ENCODE results near the gene RPL35.

Gene RPL35

GRCh38 chr9:124878021-124878420 lies 16.3 kb upstream of the RPL35 start:
- Histone ChIP-seq H3K9ac (ENCODE audit: low read depth in 1 of 2, low read length in 2 of 2) (no peak overlapping the region), H3K9me3 (ENCODE audit: control insufficient read depth in 1 of 2, low read length in 2 of 2) (no peaks in the 10 kb centered on the region), H3K36me3 (ENCODE audit: control insufficient read depth in 1 of 2, insufficient read depth in 2 of 2, low read length in 2 of 2) (peaks cover 58 to 97% of the 10 kb centered on the region in 2 donors), H3K4me3 (ENCODE audit: low read depth in 1 of 2, low read length in 2 of 2) (no peak overlapping the region), H3K27me3 (ENCODE audit: control insufficient read depth in 1 of 2, insufficient read depth in 2 of 2, low read length in 2 of 2) (no peaks in the 10 kb centered on the region), H3K27ac (ENCODE audit: low read depth, low read length) (no peak overlapping the region), H3K4me1 (ENCODE audit: control insufficient read depth in 1 of 2, insufficient read depth in 2 of 2, low read length in 2 of 2) (peaks cover 7 to 8% of the 10 kb centered on the region in 2 donors)

DNA sequence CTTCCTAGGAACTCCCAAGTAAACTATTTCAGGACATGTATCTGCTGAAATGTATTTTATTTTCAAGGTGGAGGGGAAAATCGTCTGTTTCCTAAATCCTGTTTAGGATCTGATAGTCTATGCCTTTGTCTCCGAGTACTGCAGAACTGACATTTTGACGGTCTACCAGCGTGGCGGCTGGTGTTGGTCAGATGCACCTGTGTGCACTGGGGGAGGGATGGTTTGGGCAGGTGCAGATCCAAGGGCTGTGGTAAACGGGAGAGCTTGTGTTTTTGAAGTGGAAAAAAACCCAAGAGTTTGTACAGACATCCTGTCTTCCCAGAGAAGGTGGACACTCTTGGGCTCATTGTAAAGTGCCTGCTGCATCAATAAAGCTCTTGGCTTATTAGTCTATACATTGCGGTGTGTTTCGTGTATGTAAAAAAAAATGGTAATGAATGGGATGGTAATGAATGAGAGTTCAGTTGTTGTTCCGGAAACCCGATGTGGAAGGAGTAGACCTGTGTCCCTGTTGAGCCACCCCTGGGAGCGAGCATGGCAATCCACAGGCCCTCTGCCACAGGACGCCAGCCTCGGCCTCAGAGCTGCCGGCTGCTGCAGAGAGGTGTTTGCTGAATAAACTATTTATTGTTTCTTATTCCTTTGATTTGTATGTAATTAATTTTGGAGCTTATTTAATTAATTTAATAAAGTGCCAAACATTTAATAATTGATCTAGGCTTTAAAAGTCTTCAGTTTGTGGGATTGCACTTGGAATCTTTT lies 15.4 kb upstream of the RPL35 start:
- H3K4me3 ChIP-seq (ENCODE audit: low read depth in 1 of 2, low read length in 2 of 2), result no peak overlapping the region
- H3K27me3 ChIP-seq (ENCODE audit: control insufficient read depth in 1 of 2, insufficient read depth in 2 of 2, low read length in 2 of 2), result no peaks in the 10 kb centered on the region
- no peaks in the 10 kb centered on the region for H3K9me3 ChIP-seq (ENCODE audit: control insufficient read depth in 1 of 2, low read length in 2 of 2)
- H3K4me1 ChIP-seq (ENCODE audit: control insufficient read depth in 1 of 2, insufficient read depth in 2 of 2, low read length in 2 of 2), result peaks cover 9 to 14% of the 10 kb centered on the region in 2 donors
- H3K9ac ChIP-seq (ENCODE audit: low read depth in 1 of 2, low read length in 2 of 2), result no peak overlapping the region
- peaks cover 57 to 92% of the 10 kb centered on the region in 2 donors for H3K36me3 ChIP-seq (ENCODE audit: control insufficient read depth in 1 of 2, insufficient read depth in 2 of 2, low read length in 2 of 2)
- no peak overlapping the region for H3K27ac ChIP-seq (ENCODE audit: low read depth, low read length)

GRCh38 chr9:124875501-124875900 lies 13.7 kb upstream of the RPL35 start:
- no peaks in the 10 kb centered on the region for H3K9me3 ChIP-seq (ENCODE audit: control insufficient read depth in 1 of 2, low read length in 2 of 2)
- H3K27me3 ChIP-seq (ENCODE audit: control insufficient read depth in 1 of 2, insufficient read depth in 2 of 2, low read length in 2 of 2), result no peaks in the 10 kb centered on the region
- H3K4me1 ChIP-seq (ENCODE audit: control insufficient read depth in 1 of 2, insufficient read depth in 2 of 2, low read length in 2 of 2), result peaks cover 24 to 31% of the 10 kb centered on the region in 2 donors
- H3K27ac ChIP-seq (ENCODE audit: low read depth, low read length), result no peak overlapping the region
- H3K4me3 ChIP-seq (ENCODE audit: low read depth in 1 of 2, low read length in 2 of 2), result no peak overlapping the region
- H3K36me3 ChIP-seq (ENCODE audit: control insufficient read depth in 1 of 2, insufficient read depth in 2 of 2, low read length in 2 of 2), result peaks cover 46 to 75% of the 10 kb centered on the region in 2 donors
- no peak overlapping the region for H3K9ac ChIP-seq (ENCODE audit: low read depth in 1 of 2, low read length in 2 of 2)

- no peaks in the 10 kb centered on the region for H3K9me3 ChIP-seq (ENCODE audit: control insufficient read depth in 1 of 2, low read length in 2 of 2)
- no peak overlapping the region for H3K4me3 ChIP-seq (ENCODE audit: low read depth in 1 of 2, low read length in 2 of 2)
- H3K36me3 ChIP-seq (ENCODE audit: control insufficient read depth in 1 of 2, insufficient read depth in 2 of 2, low read length in 2 of 2), result peaks cover 39 to 57% of the 10 kb centered on the region in 2 donors
- peaks cover 32 to 33% of the 10 kb centered on the region in 2 donors for H3K4me1 ChIP-seq (ENCODE audit: control insufficient read depth in 1 of 2, insufficient read depth in 2 of 2, low read length in 2 of 2)
- no peak overlapping the region for H3K9ac ChIP-seq (ENCODE audit: low read depth in 1 of 2, low read length in 2 of 2)
- no peak overlapping the region for H3K27ac ChIP-seq (ENCODE audit: low read depth, low read length)
- H3K27me3 ChIP-seq (ENCODE audit: control insufficient read depth in 1 of 2, insufficient read depth in 2 of 2, low read length in 2 of 2), result no peaks in the 10 kb centered on the region
These were observed 11.9 kb upstream of the RPL35 start for GRCh38 chr9:124873664-124874063.

GRCh38 chr9:124871156-124871561 lies 9.4 kb upstream of the RPL35 start:
- no peak overlapping the region for H3K27ac ChIP-seq (ENCODE audit: low read depth, low read length)
- H3K4me3 ChIP-seq (ENCODE audit: low read depth in 1 of 2, low read length in 2 of 2), result peak overlapping the region; percentile 80 to 96

DNA sequence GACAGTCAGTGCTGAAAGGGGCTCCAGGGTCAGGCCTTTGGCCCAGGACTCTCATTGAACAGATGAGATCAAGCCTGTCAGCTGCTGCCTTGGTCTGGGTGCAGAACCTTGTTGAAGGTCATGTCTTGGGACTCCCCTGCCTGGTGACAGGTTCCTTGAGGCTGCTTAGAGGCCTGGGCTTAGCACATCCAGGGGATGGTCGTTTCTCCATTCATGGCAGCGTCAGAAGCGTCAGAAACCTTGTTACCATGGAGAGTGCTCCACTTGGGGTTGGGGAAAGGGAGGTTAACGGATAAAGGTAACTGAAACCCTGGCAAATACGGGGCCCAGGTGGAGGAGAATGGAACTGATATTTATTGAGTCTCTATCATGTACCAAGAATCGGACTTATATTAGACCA lies 9.0 kb upstream of the RPL35 start:
- Histone ChIP-seq H3K9ac (ENCODE audit: low read depth in 1 of 2, low read length in 2 of 2) (peak overlapping the region; percentile 68 to 95), H3K4me3 (ENCODE audit: low read depth in 1 of 2, low read length in 2 of 2) (peak overlapping the region; percentile 80 to 96), H3K36me3 (ENCODE audit: control insufficient read depth in 1 of 2, insufficient read depth in 2 of 2, low read length in 2 of 2) (peaks cover 21 to 29% of the 10 kb centered on the region in 2 donors), H3K27me3 (ENCODE audit: control insufficient read depth in 1 of 2, insufficient read depth in 2 of 2, low read length in 2 of 2) (no peaks in the 10 kb centered on the region), H3K4me1 (ENCODE audit: control insufficient read depth in 1 of 2, insufficient read depth in 2 of 2, low read length in 2 of 2) (peaks cover 33 to 42% of the 10 kb centered on the region in 2 donors), H3K9me3 (ENCODE audit: control insufficient read depth in 1 of 2, low read length in 2 of 2) (no peaks in the 10 kb centered on the region), H3K27ac (ENCODE audit: low read depth, low read length) (peak overlapping the region; percentile 15)

More at GRCh38 chr9:124871156-124871561, 9.4 kb upstream of the RPL35 start:
- Histone ChIP-seq H3K27me3 (ENCODE audit: control insufficient read depth in 1 of 2, insufficient read depth in 2 of 2, low read length in 2 of 2) (no peaks in the 10 kb centered on the region), H3K4me1 (ENCODE audit: control insufficient read depth in 1 of 2, insufficient read depth in 2 of 2, low read length in 2 of 2) (peaks cover 33 to 42% of the 10 kb centered on the region in 2 donors), H3K9me3 (ENCODE audit: control insufficient read depth in 1 of 2, low read length in 2 of 2) (no peaks in the 10 kb centered on the region), H3K36me3 (ENCODE audit: control insufficient read depth in 1 of 2, insufficient read depth in 2 of 2, low read length in 2 of 2) (peaks cover 23 to 34% of the 10 kb centered on the region in 2 donors), H3K9ac (ENCODE audit: low read depth in 1 of 2, low read length in 2 of 2) (peak overlapping the region; percentile 68 to 95)

DNA sequence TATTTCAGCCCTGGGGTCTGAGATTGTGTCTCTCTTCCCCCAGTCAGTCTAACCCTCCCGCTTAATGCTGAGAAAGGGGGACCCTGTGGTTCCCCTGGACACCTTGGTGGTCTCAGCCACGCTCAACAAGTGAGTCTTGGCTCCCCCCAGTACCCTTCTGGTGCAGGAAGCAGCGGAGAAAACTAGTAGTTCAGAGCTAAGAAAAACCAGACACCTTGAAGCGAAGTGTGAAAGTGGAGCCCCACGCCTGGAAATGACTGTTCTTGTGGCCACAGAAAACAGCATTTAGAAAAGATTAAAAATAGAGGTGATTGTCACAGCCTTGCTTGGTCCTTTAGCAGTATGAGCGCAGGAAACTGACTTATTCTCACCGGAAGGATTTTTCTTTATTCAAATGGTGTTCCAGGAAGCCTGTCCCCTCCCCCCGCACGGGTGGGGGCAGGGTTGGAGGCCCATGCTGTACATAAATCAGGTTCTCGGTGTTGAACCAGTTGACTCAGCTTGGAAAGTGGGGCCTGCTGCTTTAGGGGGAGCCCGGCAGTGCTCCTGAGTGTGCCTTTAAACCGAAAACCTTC lies 8.3 kb upstream of the RPL35 start:
- Histone ChIP-seq H3K36me3 (ENCODE audit: control insufficient read depth in 1 of 2, insufficient read depth in 2 of 2, low read length in 2 of 2) (peaks cover 16 to 23% of the 10 kb centered on the region in 2 donors), H3K27me3 (ENCODE audit: control insufficient read depth in 1 of 2, insufficient read depth in 2 of 2, low read length in 2 of 2) (no peaks in the 10 kb centered on the region), H3K9me3 (ENCODE audit: control insufficient read depth in 1 of 2, low read length in 2 of 2) (no peaks in the 10 kb centered on the region), H3K27ac (ENCODE audit: low read depth, low read length) (peak overlapping the region; percentile 91), H3K9ac (ENCODE audit: low read depth in 1 of 2, low read length in 2 of 2) (peak overlapping the region; percentile 68 to 95), H3K4me1 (ENCODE audit: control insufficient read depth in 1 of 2, insufficient read depth in 2 of 2, low read length in 2 of 2) (peaks cover 33 to 42% of the 10 kb centered on the region in 2 donors), H3K4me3 (ENCODE audit: low read depth in 1 of 2, low read length in 2 of 2) (peak overlapping the region; percentile 80 to 96)

- no peaks in the 10 kb centered on the region for H3K27me3 ChIP-seq (ENCODE audit: control insufficient read depth in 1 of 2, insufficient read depth in 2 of 2, low read length in 2 of 2)
- H3K4me1 ChIP-seq (ENCODE audit: control insufficient read depth in 1 of 2, insufficient read depth in 2 of 2, low read length in 2 of 2), result peaks cover 33 to 42% of the 10 kb centered on the region in 2 donors
- peaks cover 10 to 17% of the 10 kb centered on the region in 2 donors for H3K36me3 ChIP-seq (ENCODE audit: control insufficient read depth in 1 of 2, insufficient read depth in 2 of 2, low read length in 2 of 2)
- H3K4me3 ChIP-seq (ENCODE audit: low read depth in 1 of 2, low read length in 2 of 2), result peak overlapping the region; percentile 80 to 96
- no peaks in the 10 kb centered on the region for H3K9me3 ChIP-seq (ENCODE audit: control insufficient read depth in 1 of 2, low read length in 2 of 2)
- peak overlapping the region; percentile 68 to 95 for H3K9ac ChIP-seq (ENCODE audit: low read depth in 1 of 2, low read length in 2 of 2)
- H3K27ac ChIP-seq (ENCODE audit: low read depth, low read length), result peak overlapping the region; percentile 91
These were observed 7.8 kb upstream of the RPL35 start for GRCh38 chr9:124869466-124869985.

DNA sequence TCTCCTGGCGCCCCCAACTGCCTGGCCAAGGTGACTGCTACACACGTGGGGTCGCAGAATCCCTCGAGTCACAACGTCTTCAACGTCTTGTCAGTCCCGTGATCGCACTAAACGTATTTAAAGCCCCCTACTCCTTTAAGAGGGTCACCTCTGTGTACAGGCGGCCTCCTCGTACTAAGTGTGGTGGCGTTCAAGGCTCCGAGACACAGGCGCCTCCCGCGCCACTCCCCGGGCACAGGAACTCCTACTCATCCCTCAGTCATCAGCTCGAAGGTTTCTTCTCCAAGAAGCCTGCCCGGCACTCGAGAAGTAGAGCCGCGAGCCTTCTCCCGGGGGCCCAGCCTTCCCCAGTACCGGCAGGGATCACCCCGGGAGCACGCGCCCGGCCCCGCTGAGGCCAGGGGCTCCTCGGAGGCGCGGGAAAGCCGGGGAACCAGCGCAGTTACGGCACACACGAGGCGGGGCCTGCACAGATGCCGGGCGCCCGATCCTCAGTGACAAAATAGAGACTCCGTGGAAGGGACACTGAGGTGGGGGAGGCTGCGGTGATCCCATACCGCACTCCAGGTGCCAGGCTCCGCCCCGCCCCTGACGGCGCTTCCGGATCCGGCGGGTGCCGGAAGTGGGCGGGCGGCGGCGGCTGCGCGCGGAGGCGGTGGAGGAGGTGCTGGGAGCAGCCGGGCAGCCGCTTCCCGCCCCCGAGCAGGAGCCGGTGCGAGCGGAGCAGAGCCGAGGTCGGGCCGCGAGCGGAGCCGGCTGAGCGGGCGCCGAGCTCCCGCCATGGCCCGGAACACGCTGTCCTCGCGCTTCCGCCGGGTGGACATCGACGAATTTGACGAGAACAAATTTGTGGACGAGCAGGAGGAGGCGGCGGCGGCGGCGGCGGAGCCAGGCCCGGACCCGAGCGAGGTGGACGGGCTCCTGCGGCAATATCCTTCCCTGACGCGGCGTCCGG lies 7.0 kb upstream of the RPL35 start:
- H3K4me3 ChIP-seq (ENCODE audit: low read depth in 1 of 2, low read length in 2 of 2), result peak overlapping the region; percentile 80 to 96
- H3K27ac ChIP-seq (ENCODE audit: low read depth, low read length), result peak overlapping the region; percentile 91
- no peaks in the 10 kb centered on the region for H3K9me3 ChIP-seq (ENCODE audit: control insufficient read depth in 1 of 2, low read length in 2 of 2)
- peak overlapping the region; percentile 95 to 97 for H3K9ac ChIP-seq (ENCODE audit: low read depth in 1 of 2, low read length in 2 of 2)
- H3K27me3 ChIP-seq (ENCODE audit: control insufficient read depth in 1 of 2, insufficient read depth in 2 of 2, low read length in 2 of 2), result no peaks in the 10 kb centered on the region
- H3K36me3 ChIP-seq (ENCODE audit: control insufficient read depth in 1 of 2, insufficient read depth in 2 of 2, low read length in 2 of 2), result peaks cover 7 to 10% of the 10 kb centered on the region in 2 donors
- H3K4me1 ChIP-seq (ENCODE audit: control insufficient read depth in 1 of 2, insufficient read depth in 2 of 2, low read length in 2 of 2), result peaks cover 33 to 48% of the 10 kb centered on the region in 2 donors

Data from duodenal mucosa (tissue), 2 donors.